ENCODE data around the gene GPR39. TPM values are rescaled to one million over a fixed set of nuclear protein-coding genes. Genes with fewer than 3 reads are reported as not detected.

GPR39 gene
- total RNA-seq, 1 donor from 2014 or later: not detected

- intact Hi-C loops (cut with DNase I): no loop called here
- DNase-seq (ENCODE audit: low spot score): no peak
Observed at GRCh38 chr2:132651115-132652045, 234.8 kb downstream of the GPR39 start.

- no peak for DNase-seq (ENCODE audit: low spot score)
- intact Hi-C loops (cut with DNase I): no loop called here
Observed at GRCh38 chr2:132652474-132652873, 235.9 kb downstream of the GPR39 start.

- intact Hi-C loops (cut with DNase I): no loop called here
- DNase-seq (ENCODE audit: low spot score): no peak
Observed at GRCh38 chr2:132654335-132654734, 237.7 kb downstream of the GPR39 start.

GRCh38 chr2:132654968-132655367 lies 238.4 kb downstream of the GPR39 start:
- DNase-seq (ENCODE audit: low spot score): no peak
- intact Hi-C loops (cut with DNase I): no loop called here

- intact Hi-C loops (cut with DNase I): no loop called here
- no peak for DNase-seq (ENCODE audit: low spot score)
Observed at GRCh38 chr2:132656266-132656975, 239.8 kb downstream of the GPR39 start.

GRCh38 chr2:132659331-132659730 lies 242.7 kb downstream of the GPR39 start:
- no peak for DNase-seq (ENCODE audit: low spot score)
- intact Hi-C loops (cut with DNase I): no loop called here

- DNase-seq (ENCODE audit: low spot score): no peak
- intact Hi-C loops (cut with DNase I): no loop called here
Observed at GRCh38 chr2:132662732-132663131, 246.1 kb downstream of the GPR39 start.

GRCh38 chr2:132664096-132664495 lies 247.5 kb downstream of the GPR39 start:
- intact Hi-C loops (cut with DNase I): no loop called here
- no peak for DNase-seq (ENCODE audit: low spot score)

- no peak for DNase-seq (ENCODE audit: low spot score)
- intact Hi-C loops (cut with DNase I): no loop called here
Observed at GRCh38 chr2:132665401-132666140, 249.0 kb downstream of the GPR39 start.

- intact Hi-C loops (cut with DNase I): no loop called here
Observed at GRCh38 chr2:132667706-132668105, 251.1 kb downstream of the GPR39 start.

GRCh38 chr2:132668189-132668823 lies 251.7 kb downstream of the GPR39 start:
- no peak for DNase-seq (ENCODE audit: low spot score)
- intact Hi-C loops (cut with DNase I): no loop called here

More at GRCh38 chr2:132667706-132668105, 251.1 kb downstream of the GPR39 start:
- no peak for DNase-seq (ENCODE audit: low spot score)

GRCh38 chr2:132668987-132669907 lies 252.6 kb downstream of the GPR39 start:
- DNase-seq (ENCODE audit: low spot score): no peak
- intact Hi-C loops (cut with DNase I): no loop called here

- no peak for DNase-seq (ENCODE audit: low spot score)
- intact Hi-C loops (cut with DNase I): loop anchor here (10.0 kb wide), 1 partner anchor 505 kb away; no protein-coding TSS in a partner anchor
Observed at GRCh38 chr2:132669908-132670495, 253.4 kb downstream of the GPR39 start, which contains the start of gene LYPD1. TSS of gene LYPD1 (minus strand) at chr2:132670205. CDS start at chr2:132669932, 273 bp downstream.

- intact Hi-C loops (cut with DNase I): loop anchor here (10.0 kb wide), 1 partner anchor 504 kb away; no protein-coding TSS in a partner anchor
- no peak for DNase-seq (ENCODE audit: low spot score)
Observed at GRCh38 chr2:132670496-132671150, 254.0 kb downstream of the GPR39 start.

GRCh38 chr2:132671151-132671835 lies 254.7 kb downstream of the GPR39 start:
- intact Hi-C loops (cut with DNase I): loop anchor here (10.0 kb wide), 1 partner anchor 504 kb away; no protein-coding TSS in a partner anchor
- no peak for DNase-seq (ENCODE audit: low spot score)

GRCh38 chr2:132676999-132677398 lies 260.4 kb downstream of the GPR39 start:
- intact Hi-C loops (cut with DNase I): loop anchor here (10.0 kb wide), 1 partner anchor 498 kb away; no protein-coding TSS in a partner anchor
- DNase-seq (ENCODE audit: low spot score): no peak

GRCh38 chr2:132677661-132678060 lies 261.1 kb downstream of the GPR39 start:
- intact Hi-C loops (cut with DNase I): loop anchor here (10.0 kb wide), 1 partner anchor 497 kb away; no protein-coding TSS in a partner anchor
- DNase-seq (ENCODE audit: low spot score): no peak
